Liver (tissue), 3 donors: ENCODE results near the gene TSPAN13.

Experiments used
- EGR1 ChIP-seq, 2 donors: IDR thresholded peaks; 2 replicates each; pipeline ENCODE4 v1.6.1; 2016 to 2018; ENCODE audit warnings: antibody characterized with exemption in 2 of 2, low read depth in 2 of 2
- FOXA1 ChIP-seq: IDR thresholded peaks from 2 replicates; pipeline ENCODE4 v1.6.1; 2016; ENCODE audit warnings: antibody characterized with exemption
- GABPA ChIP-seq, 2 donors: IDR thresholded peaks in 1 of 2; conservative IDR thresholded peaks in 1 of 2; 2 replicates each; pipeline ENCODE4 v1.6.1; 2016; ENCODE audit warnings: antibody characterized with exemption in 2 of 2, mild to moderate bottlenecking in 1 of 2, moderate library complexity in 1 of 2
- HNF4G ChIP-seq: IDR thresholded peaks from 2 replicates; pipeline ENCODE4 v1.6.1; 2016; ENCODE audit warnings: antibody characterized with exemption
- JUND ChIP-seq, 2 donors: IDR thresholded peaks; 2 replicates each; pipeline ENCODE4 v1.6.1; 2016; ENCODE audit warnings: antibody characterized with exemption in 2 of 2
- RXRA ChIP-seq, 2 donors: IDR thresholded peaks; 2 replicates each; pipeline ENCODE4 v1.6.1; 2017 to 2018; ENCODE audit warnings: antibody characterized with exemption in 2 of 2, mild to moderate bottlenecking in 1 of 2
- SP1 ChIP-seq: IDR thresholded peaks from 2 replicates; pipeline ENCODE4 v1.6.1; 2018; ENCODE audit warnings: antibody characterized with exemption, mild to moderate bottlenecking
- TAF1 ChIP-seq: conservative IDR thresholded peaks from 2 replicates; pipeline ENCODE4 v1.6.1; 2016; ENCODE audit warnings: antibody characterized with exemption, mild to moderate bottlenecking
- YY1 ChIP-seq: IDR thresholded peaks from 2 replicates; pipeline ENCODE4 v1.6.1; 2016; ENCODE audit warnings: antibody characterized with exemption, mild to moderate bottlenecking
- TF ChIP-seq, protein P1 (sequence below): fragments of 150-350 bp; IDR thresholded peaks from 2 replicates; pipeline ENCODE4 v1.5.1; 2017; ENCODE audit warnings: improper control_type of control experiment, low read depth, low read length; ENCODE audit not compliant: missing input control
- TF ChIP-seq, protein P2 (sequence below): IDR thresholded peaks from 2 replicates; pipeline ENCODE4 v1.6.1; 2016; ENCODE audit warnings: antibody characterized with exemption, mild to moderate bottlenecking
- TF ChIP-seq, protein P3 (sequence below): IDR thresholded peaks from 2 replicates; pipeline ENCODE4 v1.6.1; 2016; ENCODE audit warnings: antibody characterized with exemption
- TF ChIP-seq, protein P4 (sequence below): IDR thresholded peaks from 2 replicates; pipeline ENCODE4 v1.6.1; 2016; ENCODE audit warnings: antibody characterized with exemption
- donor health status: healthy.
- donor health status: healthy.

DNA sequence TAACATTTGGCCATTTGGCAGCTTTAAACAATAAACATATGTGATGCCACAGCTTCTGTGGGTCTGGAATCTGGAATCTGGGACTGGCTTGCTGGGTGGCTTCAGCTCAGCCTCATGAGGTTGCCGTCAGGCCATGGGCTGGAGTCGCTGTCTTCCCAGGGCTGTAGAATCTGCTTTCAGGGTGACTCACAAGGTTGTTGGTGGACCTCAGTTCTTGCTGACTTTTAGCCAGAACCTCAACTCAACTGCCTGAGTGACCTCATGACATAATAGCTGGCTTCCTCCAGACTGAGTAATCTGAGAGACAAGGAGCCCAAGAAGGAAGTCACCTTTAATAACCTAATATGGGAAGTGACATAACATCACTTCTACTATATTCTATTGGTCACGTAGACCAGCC lies 44.6 kb upstream of the TSPAN13 start:
- TF ChIP-seq, protein P1, sequence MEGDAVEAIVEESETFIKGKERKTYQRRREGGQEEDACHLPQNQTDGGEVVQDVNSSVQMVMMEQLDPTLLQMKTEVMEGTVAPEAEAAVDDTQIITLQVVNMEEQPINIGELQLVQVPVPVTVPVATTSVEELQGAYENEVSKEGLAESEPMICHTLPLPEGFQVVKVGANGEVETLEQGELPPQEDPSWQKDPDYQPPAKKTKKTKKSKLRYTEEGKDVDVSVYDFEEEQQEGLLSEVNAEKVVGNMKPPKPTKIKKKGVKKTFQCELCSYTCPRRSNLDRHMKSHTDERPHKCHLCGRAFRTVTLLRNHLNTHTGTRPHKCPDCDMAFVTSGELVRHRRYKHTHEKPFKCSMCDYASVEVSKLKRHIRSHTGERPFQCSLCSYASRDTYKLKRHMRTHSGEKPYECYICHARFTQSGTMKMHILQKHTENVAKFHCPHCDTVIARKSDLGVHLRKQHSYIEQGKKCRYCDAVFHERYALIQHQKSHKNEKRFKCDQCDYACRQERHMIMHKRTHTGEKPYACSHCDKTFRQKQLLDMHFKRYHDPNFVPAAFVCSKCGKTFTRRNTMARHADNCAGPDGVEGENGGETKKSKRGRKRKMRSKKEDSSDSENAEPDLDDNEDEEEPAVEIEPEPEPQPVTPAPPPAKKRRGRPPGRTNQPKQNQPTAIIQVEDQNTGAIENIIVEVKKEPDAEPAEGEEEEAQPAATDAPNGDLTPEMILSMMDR: no peak
- no peak for TF ChIP-seq TAF1
- TF ChIP-seq, protein P2, sequence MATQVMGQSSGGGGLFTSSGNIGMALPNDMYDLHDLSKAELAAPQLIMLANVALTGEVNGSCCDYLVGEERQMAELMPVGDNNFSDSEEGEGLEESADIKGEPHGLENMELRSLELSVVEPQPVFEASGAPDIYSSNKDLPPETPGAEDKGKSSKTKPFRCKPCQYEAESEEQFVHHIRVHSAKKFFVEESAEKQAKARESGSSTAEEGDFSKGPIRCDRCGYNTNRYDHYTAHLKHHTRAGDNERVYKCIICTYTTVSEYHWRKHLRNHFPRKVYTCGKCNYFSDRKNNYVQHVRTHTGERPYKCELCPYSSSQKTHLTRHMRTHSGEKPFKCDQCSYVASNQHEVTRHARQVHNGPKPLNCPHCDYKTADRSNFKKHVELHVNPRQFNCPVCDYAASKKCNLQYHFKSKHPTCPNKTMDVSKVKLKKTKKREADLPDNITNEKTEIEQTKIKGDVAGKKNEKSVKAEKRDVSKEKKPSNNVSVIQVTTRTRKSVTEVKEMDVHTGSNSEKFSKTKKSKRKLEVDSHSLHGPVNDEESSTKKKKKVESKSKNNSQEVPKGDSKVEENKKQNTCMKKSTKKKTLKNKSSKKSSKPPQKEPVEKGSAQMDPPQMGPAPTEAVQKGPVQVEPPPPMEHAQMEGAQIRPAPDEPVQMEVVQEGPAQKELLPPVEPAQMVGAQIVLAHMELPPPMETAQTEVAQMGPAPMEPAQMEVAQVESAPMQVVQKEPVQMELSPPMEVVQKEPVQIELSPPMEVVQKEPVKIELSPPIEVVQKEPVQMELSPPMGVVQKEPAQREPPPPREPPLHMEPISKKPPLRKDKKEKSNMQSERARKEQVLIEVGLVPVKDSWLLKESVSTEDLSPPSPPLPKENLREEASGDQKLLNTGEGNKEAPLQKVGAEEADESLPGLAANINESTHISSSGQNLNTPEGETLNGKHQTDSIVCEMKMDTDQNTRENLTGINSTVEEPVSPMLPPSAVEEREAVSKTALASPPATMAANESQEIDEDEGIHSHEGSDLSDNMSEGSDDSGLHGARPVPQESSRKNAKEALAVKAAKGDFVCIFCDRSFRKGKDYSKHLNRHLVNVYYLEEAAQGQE: no peak
- TF ChIP-seq GABPA (IDR thresholded peaks at IDR 0.05 in 1 of 2, conservative IDR thresholded peaks at IDR 0.05 in 1 of 2): no peak
- TF ChIP-seq SP1: no peak
- TF ChIP-seq, protein P3, sequence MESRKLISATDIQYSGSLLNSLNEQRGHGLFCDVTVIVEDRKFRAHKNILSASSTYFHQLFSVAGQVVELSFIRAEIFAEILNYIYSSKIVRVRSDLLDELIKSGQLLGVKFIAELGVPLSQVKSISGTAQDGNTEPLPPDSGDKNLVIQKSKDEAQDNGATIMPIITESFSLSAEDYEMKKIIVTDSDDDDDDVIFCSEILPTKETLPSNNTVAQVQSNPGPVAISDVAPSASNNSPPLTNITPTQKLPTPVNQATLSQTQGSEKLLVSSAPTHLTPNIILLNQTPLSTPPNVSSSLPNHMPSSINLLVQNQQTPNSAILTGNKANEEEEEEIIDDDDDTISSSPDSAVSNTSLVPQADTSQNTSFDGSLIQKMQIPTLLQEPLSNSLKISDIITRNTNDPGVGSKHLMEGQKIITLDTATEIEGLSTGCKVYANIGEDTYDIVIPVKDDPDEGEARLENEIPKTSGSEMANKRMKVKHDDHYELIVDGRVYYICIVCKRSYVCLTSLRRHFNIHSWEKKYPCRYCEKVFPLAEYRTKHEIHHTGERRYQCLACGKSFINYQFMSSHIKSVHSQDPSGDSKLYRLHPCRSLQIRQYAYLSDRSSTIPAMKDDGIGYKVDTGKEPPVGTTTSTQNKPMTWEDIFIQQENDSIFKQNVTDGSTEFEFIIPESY: no peak
- TF ChIP-seq, protein P4, sequence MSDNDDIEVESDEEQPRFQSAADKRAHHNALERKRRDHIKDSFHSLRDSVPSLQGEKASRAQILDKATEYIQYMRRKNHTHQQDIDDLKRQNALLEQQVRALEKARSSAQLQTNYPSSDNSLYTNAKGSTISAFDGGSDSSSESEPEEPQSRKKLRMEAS: no peak
- TF ChIP-seq YY1: no peak
- no peak for TF ChIP-seq HNF4G
- TF ChIP-seq JUND (IDR thresholded peaks at IDR 0.05): no peak
- no peak for TF ChIP-seq FOXA1
- TF ChIP-seq EGR1 (IDR thresholded peaks at IDR 0.05; ENCODE audit: low read depth in 2 of 2): no peak
- TF ChIP-seq RXRA (IDR thresholded peaks at IDR 0.05): no peak
